Measurements from ENCODE around the gene DSCAM.

The DSCAM gene

GRCh38 chr21:40796464-40796863, 50.5 kb downstream of the DSCAM start:
- Histone ChIP-seq H3K4me3 (no peak overlapping the region), H3K4me2 (no peak overlapping the region), H3K27ac (no peak overlapping the region), H3K27me3 (no peaks in the 10 kb centered on the region), H3K9me3 (replicated peaks in 1 of 11) (peaks cover 21 to 34% (median 27%) of the 10 kb centered on the region in 11 experiments), H3K36me3 (no peaks in the 10 kb centered on the region), H3K9ac (no peak overlapping the region), H4K20me1 (no peaks in the 10 kb centered on the region), H3K4me1 (no peaks in the 10 kb centered on the region)
- no peak for TF ChIP-seq Cebpa-rat (IDR thresholded peaks at IDR 0.05)

DNA sequence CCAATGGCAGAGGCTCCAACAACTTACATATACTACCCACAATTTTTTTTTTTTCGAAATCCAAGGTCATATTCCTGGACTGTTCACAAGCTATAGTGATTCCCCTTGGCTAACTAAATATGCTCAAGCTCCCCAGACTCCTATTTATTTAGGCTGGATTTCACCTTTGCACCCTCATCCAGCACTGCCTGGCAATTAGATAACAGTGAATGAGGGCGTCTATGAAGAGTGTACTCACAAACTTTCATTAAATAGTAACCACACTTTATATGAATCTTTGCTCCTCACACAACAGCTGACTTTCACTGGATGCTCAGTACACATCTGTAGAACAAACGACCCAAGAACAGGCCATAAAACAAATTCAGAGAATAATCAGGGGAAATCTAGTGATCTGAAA, 51.6 kb downstream of the DSCAM start:
- H4K20me1 ChIP-seq: no peaks in the 10 kb centered on the region
- no peak overlapping the region for H3K4me3 ChIP-seq
- no peak overlapping the region for H3K9ac ChIP-seq
- TF ChIP-seq Cebpa-rat (IDR thresholded peaks at IDR 0.05): no peak
- H3K4me1 ChIP-seq: no peaks in the 10 kb centered on the region
- no peak overlapping the region for H3K4me2 ChIP-seq
- H3K9me3 ChIP-seq (replicated peaks in 1 of 11): peaks cover 10 to 22% (median 15%) of the 10 kb centered on the region in 11 experiments
- no peak overlapping the region for H3K27ac ChIP-seq
- H3K36me3 ChIP-seq: no peaks in the 10 kb centered on the region
- H3K27me3 ChIP-seq: no peaks in the 10 kb centered on the region

DNA sequence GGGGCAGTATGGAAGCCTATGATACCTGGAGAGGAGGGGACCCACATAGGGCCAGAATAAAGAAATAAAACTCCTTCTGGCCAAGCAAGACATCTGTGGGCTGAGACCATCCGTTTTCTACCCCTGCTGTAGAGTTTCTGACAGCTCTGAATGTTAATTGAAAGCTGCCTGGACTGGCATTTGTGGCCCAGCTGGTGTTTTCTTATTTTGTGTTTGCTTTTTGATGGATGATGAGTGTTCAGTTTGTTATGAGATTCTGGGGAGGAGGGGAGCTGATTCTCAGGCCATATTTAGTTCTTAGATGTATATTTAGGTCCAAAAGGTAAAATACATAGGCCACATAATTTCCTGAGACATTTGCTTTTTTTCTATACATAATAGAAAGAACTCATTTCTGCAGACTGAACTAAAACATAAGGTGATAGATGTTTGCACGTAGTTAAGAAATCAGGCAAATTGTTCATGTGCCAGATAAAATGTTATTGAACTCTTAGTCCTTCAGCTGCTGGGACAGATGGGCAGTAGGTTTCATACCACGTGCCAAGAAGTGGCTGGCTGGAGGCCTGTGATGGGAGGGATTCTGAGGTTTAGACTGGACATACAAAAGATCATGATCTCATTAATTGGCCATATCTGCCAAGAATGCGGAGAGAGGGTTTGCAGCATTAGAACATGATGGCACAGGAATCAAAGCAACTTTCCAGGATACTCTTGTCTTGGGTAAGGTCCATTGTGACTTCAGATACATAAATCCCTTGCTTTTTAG, 54.1 kb downstream of the DSCAM start:
- no peak for TF ChIP-seq Cebpa-rat (IDR thresholded peaks at IDR 0.05)

GRCh38 chr21:40788635-40789034, 58.3 kb downstream of the DSCAM start:
- H3K36me3 ChIP-seq: no peaks in the 10 kb centered on the region
- H4K20me1 ChIP-seq: no peaks in the 10 kb centered on the region
- no peaks in the 10 kb centered on the region for H3K9me3 ChIP-seq (replicated peaks in 1 of 11)
- H3K27ac ChIP-seq: no peak overlapping the region
- no peak overlapping the region for H3K4me3 ChIP-seq
- no peaks in the 10 kb centered on the region for H3K4me1 ChIP-seq
- no peak overlapping the region for H3K9ac ChIP-seq
- no peak for TF ChIP-seq Cebpa-rat (IDR thresholded peaks at IDR 0.05)
- no peak overlapping the region for H3K4me2 ChIP-seq
- no peaks in the 10 kb centered on the region for H3K27me3 ChIP-seq

More for the DNA sequence above, 54.1 kb downstream of the DSCAM start:
- Histone ChIP-seq H3K9ac (no peak overlapping the region), H3K4me3 (no peak overlapping the region), H3K27me3 (no peaks in the 10 kb centered on the region), H3K27ac (no peak overlapping the region), H3K4me2 (no peak overlapping the region), H4K20me1 (no peaks in the 10 kb centered on the region), H3K4me1 (no peaks in the 10 kb centered on the region), H3K9me3 (replicated peaks in 1 of 11) (peaks cover 0 to under 1% (median 0%) of the 10 kb centered on the region in 11 experiments; a peak in 1 of 22 replicates), H3K36me3 (no peaks in the 10 kb centered on the region)

DNA sequence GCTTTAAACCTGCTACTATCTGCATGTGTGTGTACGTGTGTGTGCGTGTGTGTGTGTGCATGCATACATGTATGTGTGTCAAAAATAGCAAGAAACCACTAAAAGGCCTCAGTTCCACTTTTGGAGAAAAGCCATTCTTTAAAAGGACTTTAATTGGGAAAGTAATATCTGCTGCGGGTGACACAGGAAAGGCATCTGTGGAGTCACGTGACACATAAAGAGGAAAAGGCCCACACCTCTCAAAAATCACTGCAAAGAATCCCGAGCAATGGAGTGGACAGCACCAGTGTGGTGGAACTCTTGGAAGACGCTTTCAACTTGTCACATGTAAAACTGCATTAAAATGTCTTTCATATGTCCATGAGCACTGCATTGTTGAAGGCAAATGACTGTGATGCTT, 63.6 kb downstream of the DSCAM start:
- H3K9me3 ChIP-seq (replicated peaks in 1 of 11): no peaks in the 10 kb centered on the region
- H3K27ac ChIP-seq: no peak overlapping the region
- H3K36me3 ChIP-seq: no peaks in the 10 kb centered on the region
- H3K4me1 ChIP-seq: no peaks in the 10 kb centered on the region
- H4K20me1 ChIP-seq: no peaks in the 10 kb centered on the region
- H3K9ac ChIP-seq: no peak overlapping the region
- no peak for TF ChIP-seq Cebpa-rat (IDR thresholded peaks at IDR 0.05)
- H3K27me3 ChIP-seq: no peaks in the 10 kb centered on the region
- H3K4me3 ChIP-seq: no peak overlapping the region
- H3K4me2 ChIP-seq: no peak overlapping the region

GRCh38 chr21:40770435-40771055, 76.4 kb downstream of the DSCAM start:
- H3K27ac ChIP-seq: no peak overlapping the region
- H4K20me1 ChIP-seq: no peaks in the 10 kb centered on the region
- no peak for TF ChIP-seq Cebpa-rat (IDR thresholded peaks at IDR 0.05)
- no peak overlapping the region for H3K4me2 ChIP-seq
- H3K36me3 ChIP-seq: no peaks in the 10 kb centered on the region
- no peak overlapping the region for H3K9ac ChIP-seq
- peaks cover 0 to 20% (median 16%) of the 10 kb centered on the region in 10 experiments; a peak in 16 of 20 replicates for H3K4me1 ChIP-seq
- H3K27me3 ChIP-seq: no peaks in the 10 kb centered on the region
- no peaks in the 10 kb centered on the region for H3K9me3 ChIP-seq (replicated peaks in 1 of 11)
- H3K4me3 ChIP-seq: no peak overlapping the region

DNA sequence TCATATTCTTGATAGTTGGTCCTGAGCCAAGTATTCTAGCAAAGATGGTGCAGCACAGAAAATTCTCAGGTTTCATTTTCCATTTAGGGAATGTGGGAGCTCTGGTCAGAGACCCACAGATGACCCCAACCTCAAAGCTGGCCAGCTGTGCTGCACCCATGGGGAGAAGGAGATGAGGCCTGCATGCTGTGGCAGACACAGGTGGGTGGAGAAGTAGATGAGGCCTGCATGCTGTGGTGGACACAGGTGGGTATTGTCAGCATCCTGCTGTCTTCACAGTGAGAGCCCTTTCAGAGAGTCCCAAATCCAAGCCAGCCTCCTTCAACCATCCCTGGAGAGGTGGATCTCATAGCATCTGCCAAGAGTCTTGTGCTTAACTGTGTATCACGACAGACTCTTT, 77.7 kb downstream of the DSCAM start:
- Histone ChIP-seq H3K4me2 (no peak overlapping the region), H4K20me1 (no peaks in the 10 kb centered on the region)
- no peak for TF ChIP-seq Cebpa-rat (IDR thresholded peaks at IDR 0.05)

GRCh38 chr21:40768056-40768455, 78.9 kb downstream of the DSCAM start:
- no peak overlapping the region for H3K27ac ChIP-seq
- no peaks in the 10 kb centered on the region for H4K20me1 ChIP-seq
- H3K4me3 ChIP-seq: no peak overlapping the region
- no peaks in the 10 kb centered on the region for H3K36me3 ChIP-seq
- TF ChIP-seq Cebpa-rat (IDR thresholded peaks at IDR 0.05): no peak
- no peak overlapping the region for H3K9ac ChIP-seq
- no peak overlapping the region for H3K4me2 ChIP-seq
- peaks cover 0 to 7% (median 4%) of the 10 kb centered on the region in 10 experiments; a peak in 9 of 20 replicates for H3K4me1 ChIP-seq
- H3K9me3 ChIP-seq (replicated peaks in 1 of 11): no peaks in the 10 kb centered on the region
- no peaks in the 10 kb centered on the region for H3K27me3 ChIP-seq

More for the DNA sequence above, 77.7 kb downstream of the DSCAM start:
- Histone ChIP-seq H3K27me3 (no peaks in the 10 kb centered on the region), H3K4me1 (peaks cover 0 to 18% (median 15%) of the 10 kb centered on the region in 10 experiments; a peak in 16 of 20 replicates), H3K36me3 (no peaks in the 10 kb centered on the region), H3K9ac (no peak overlapping the region), H3K9me3 (replicated peaks in 1 of 11) (no peaks in the 10 kb centered on the region), H3K27ac (no peak overlapping the region), H3K4me3 (no peak overlapping the region)

DNA sequence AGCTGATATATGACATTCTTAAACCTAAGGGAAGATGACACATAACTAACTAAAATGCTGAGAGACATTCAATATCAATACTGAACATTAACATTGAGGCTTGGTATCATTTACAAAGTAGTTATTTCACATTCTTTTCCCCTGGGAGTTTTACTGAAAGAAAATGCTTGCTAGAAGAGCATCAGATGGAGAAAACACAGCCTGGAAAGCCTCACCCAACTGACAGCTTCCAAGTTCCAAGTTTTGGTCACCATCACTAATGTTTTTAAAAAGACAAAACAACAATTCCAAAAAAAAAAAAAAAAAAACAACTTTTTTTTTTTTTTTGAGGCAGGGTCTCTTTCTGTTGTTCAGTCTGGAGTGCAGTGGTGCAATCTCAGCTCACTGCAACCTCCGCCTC, 80.6 kb downstream of the DSCAM start:
- H3K36me3 ChIP-seq: no peaks in the 10 kb centered on the region
- H3K4me1 ChIP-seq: no peaks in the 10 kb centered on the region
- no peak overlapping the region for H3K4me2 ChIP-seq
- no peaks in the 10 kb centered on the region for H4K20me1 ChIP-seq
- H3K27me3 ChIP-seq: no peaks in the 10 kb centered on the region
- no peak for TF ChIP-seq Cebpa-rat (IDR thresholded peaks at IDR 0.05)
- no peak overlapping the region for H3K9ac ChIP-seq
- H3K27ac ChIP-seq: no peak overlapping the region
- no peak overlapping the region for H3K4me3 ChIP-seq
- H3K9me3 ChIP-seq (replicated peaks in 1 of 11): no peaks in the 10 kb centered on the region

GRCh38 chr21:40765811-40766210, 81.1 kb downstream of the DSCAM start:
- Histone ChIP-seq H4K20me1 (no peaks in the 10 kb centered on the region), H3K9me3 (replicated peaks in 1 of 11) (no peaks in the 10 kb centered on the region), H3K4me2 (no peak overlapping the region), H3K27me3 (no peaks in the 10 kb centered on the region), H3K9ac (no peak overlapping the region), H3K4me3 (no peak overlapping the region), H3K4me1 (no peaks in the 10 kb centered on the region), H3K36me3 (no peaks in the 10 kb centered on the region), H3K27ac (no peak overlapping the region)
- no peak for TF ChIP-seq Cebpa-rat (IDR thresholded peaks at IDR 0.05)

Data from BLaER1 treated with 17β-estradiol and CSF1 and Interleukin-3, amounts not matched to agents 10 nM and 100 nM (cell line).